Keratinocyte (primary cell): ENCODE measurements around the gene PANX2.

Source experiments
- EZH2 ChIP-seq: IDR thresholded peaks from one replicate; pipeline ENCODE4 v1.6.1; 2012; ENCODE audit warnings: inconsistent platforms, mild to moderate bottlenecking, low read length, moderate library complexity
- TF ChIP-seq, protein P1 (sequence below), 3 experiments: IDR thresholded peaks in 1 of 3; conservative IDR thresholded peaks in 1 of 3; optimal IDR thresholded peaks in 1 of 3; 2 replicates in 2 of 3; 3 replicates in 1 of 3; pipeline versions ENCODE3 to v1.5.1; 2011; ENCODE audit warnings: low read length in 3 of 3, mild to moderate bottlenecking in 3 of 3, moderate library complexity in 2 of 3, control low read depth in 1 of 3, inconsistent platforms in 1 of 3; ENCODE audit not compliant: insufficient read depth in 2 of 3; ENCODE audit errors: extremely low read depth in 1 of 3

DNA sequence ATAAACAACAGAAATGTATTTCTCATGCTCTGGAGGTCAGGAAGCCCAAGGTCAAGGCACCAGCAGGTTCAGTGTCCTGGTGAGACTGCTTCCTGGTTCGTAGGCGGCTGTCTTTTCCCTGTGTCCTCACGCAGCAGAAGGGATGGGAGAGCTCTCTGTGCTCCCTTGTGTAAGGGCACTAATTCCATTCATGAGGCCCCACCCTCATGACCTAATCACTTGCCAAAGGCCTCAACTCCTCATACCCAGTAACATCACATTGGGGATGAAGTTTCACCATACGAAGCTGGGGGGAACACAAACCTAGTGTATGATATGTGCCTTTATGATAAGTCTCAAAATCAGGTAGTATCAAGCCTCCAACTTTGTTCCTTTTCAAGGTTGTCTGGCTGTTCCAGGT, 38.6 kb upstream of the PANX2 start:
- TF ChIP-seq, protein P1, sequence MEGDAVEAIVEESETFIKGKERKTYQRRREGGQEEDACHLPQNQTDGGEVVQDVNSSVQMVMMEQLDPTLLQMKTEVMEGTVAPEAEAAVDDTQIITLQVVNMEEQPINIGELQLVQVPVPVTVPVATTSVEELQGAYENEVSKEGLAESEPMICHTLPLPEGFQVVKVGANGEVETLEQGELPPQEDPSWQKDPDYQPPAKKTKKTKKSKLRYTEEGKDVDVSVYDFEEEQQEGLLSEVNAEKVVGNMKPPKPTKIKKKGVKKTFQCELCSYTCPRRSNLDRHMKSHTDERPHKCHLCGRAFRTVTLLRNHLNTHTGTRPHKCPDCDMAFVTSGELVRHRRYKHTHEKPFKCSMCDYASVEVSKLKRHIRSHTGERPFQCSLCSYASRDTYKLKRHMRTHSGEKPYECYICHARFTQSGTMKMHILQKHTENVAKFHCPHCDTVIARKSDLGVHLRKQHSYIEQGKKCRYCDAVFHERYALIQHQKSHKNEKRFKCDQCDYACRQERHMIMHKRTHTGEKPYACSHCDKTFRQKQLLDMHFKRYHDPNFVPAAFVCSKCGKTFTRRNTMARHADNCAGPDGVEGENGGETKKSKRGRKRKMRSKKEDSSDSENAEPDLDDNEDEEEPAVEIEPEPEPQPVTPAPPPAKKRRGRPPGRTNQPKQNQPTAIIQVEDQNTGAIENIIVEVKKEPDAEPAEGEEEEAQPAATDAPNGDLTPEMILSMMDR (optimal IDR thresholded peaks at IDR 0.05 in 1 of 3, IDR thresholded peaks at IDR 0.05 in 1 of 3, conservative IDR thresholded peaks at IDR 0.05 in 1 of 3; ENCODE audit: extremely low read depth in 1 of 3, insufficient read depth in 2 of 3, low read length in 3 of 3): no peak
- no peak for TF ChIP-seq EZH2
